Measurements from ENCODE around the gene ZC3H18. TPM values are rescaled to one million over a fixed set of nuclear protein-coding genes. Genes with fewer than 3 reads are reported as not detected.

Gene ZC3H18
- total and polyA plus RNA-seq, 2 donors from 2014 or later, result 11.4 to 38.2 TPM

DNA sequence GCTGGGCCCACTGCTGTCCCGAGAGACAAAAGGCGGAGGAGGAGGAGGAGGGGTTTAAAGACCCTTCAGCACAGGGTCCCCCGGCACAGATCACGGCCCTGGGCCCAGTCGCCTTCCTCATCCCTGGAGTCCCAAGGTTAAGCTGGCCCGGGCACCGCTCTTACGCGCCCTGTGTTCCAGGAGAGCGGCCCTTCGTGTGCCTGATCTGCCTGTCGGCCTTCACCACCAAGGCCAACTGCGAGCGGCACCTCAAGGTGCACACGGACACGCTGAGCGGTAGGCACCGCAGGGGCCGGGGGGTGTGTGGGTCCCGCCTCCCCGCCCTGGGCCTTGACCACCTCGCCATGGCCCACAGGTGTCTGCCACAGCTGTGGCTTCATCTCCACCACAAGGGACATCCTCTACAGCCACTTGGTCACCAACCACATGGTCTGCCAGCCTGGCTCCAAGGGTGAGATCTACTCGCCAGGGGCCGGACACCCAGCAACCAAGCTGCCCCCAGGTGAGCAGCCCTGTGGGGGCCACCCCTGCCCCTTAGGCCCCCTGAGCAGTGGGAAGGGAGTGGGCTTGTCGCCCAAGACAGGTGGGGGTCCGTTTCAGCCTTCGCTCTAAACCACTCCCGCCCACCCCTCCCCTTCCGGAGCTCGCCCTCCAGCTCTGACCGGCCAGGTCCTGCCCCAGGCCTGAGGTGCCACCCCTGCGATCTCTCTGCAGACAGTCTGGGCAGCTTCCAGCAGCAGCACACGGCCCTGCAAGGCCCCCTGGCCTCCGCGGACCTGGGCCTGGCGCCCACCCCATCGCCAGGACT is 37.6 kb upstream of the ZC3H18 start:
- TF ChIP-seq, protein P1, sequence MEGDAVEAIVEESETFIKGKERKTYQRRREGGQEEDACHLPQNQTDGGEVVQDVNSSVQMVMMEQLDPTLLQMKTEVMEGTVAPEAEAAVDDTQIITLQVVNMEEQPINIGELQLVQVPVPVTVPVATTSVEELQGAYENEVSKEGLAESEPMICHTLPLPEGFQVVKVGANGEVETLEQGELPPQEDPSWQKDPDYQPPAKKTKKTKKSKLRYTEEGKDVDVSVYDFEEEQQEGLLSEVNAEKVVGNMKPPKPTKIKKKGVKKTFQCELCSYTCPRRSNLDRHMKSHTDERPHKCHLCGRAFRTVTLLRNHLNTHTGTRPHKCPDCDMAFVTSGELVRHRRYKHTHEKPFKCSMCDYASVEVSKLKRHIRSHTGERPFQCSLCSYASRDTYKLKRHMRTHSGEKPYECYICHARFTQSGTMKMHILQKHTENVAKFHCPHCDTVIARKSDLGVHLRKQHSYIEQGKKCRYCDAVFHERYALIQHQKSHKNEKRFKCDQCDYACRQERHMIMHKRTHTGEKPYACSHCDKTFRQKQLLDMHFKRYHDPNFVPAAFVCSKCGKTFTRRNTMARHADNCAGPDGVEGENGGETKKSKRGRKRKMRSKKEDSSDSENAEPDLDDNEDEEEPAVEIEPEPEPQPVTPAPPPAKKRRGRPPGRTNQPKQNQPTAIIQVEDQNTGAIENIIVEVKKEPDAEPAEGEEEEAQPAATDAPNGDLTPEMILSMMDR (IDR thresholded peaks at IDR 0.05; ENCODE audit: borderline replicate concordance, extremely low read depth, insufficient read depth), result no peak
- Histone ChIP-seq H3K27me3 (ENCODE audit: control insufficient read depth, insufficient read depth, low read length) (no peaks in the 10 kb centered on the region), H3K27ac (ENCODE audit: low read depth in 2 of 2, low read length in 2 of 2) (no peak overlapping the region), H3K4me3 (ENCODE audit: low read length in 3 of 3) (no peak overlapping the region), H3K4me1 (ENCODE audit: control insufficient read depth in 2 of 3, insufficient read depth in 2 of 3, low read depth in 1 of 3, low read length in 3 of 3) (peaks cover 0 to 14% (median 0%) of the 10 kb centered on the region in 3 donors), H3K9me3 (ENCODE audit: control insufficient read depth in 2 of 3, insufficient read depth in 1 of 3, low read length in 3 of 3) (no peaks in the 10 kb centered on the region), H3K9ac (ENCODE audit: low read length in 3 of 3) (no peak overlapping the region), H3K36me3 (ENCODE audit: control insufficient read depth in 2 of 3, insufficient read depth in 3 of 3, low read length in 3 of 3) (no peaks in the 10 kb centered on the region)
- FAIRE-seq (no peak), DNase-seq (peak in 2 of 5 donors; percentile 74 to 81)
- intact Hi-C loops (cut with DNase I), result no loop called here

DNA sequence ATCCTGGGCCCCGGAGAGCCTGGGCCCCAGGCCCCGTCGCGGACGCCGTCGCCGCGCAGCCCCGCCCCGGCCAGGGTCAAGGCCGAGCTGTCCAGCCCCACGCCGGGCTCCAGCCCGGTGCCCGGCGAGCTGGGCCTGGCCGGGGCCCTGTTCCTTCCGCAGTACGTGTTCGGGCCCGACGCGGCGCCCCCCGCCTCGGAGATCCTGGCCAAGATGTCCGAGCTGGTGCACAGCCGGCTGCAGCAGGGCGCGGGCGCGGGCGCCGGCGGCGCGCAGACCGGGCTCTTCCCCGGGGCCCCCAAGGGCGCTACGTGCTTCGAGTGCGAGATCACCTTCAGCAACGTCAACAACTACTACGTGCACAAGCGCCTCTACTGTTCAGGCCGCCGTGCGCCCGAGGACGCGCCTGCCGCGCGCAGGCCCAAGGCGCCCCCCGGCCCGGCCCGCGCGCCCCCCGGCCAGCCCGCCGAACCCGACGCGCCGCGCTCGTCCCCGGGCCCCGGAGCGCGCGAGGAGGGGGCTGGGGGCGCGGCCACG is 36.8 kb upstream of the ZC3H18 start:
- Histone ChIP-seq H3K4me1 (ENCODE audit: control insufficient read depth in 2 of 3, insufficient read depth in 2 of 3, low read depth in 1 of 3, low read length in 3 of 3) (peaks cover 0 to 13% (median 0%) of the 10 kb centered on the region in 3 donors), H3K9ac (ENCODE audit: low read length in 3 of 3) (no peak overlapping the region), H3K36me3 (ENCODE audit: control insufficient read depth in 2 of 3, insufficient read depth in 3 of 3, low read length in 3 of 3) (no peaks in the 10 kb centered on the region), H3K27me3 (ENCODE audit: control insufficient read depth, insufficient read depth, low read length) (peaks cover 1% of the 10 kb centered on the region), H3K9me3 (ENCODE audit: control insufficient read depth in 2 of 3, insufficient read depth in 1 of 3, low read length in 3 of 3) (no peaks in the 10 kb centered on the region), H3K27ac (ENCODE audit: low read depth in 2 of 2, low read length in 2 of 2) (no peak overlapping the region), H3K4me3 (ENCODE audit: low read length in 3 of 3) (no peak overlapping the region)
- TF ChIP-seq, protein P1 (IDR thresholded peaks at IDR 0.05; ENCODE audit: borderline replicate concordance, extremely low read depth, insufficient read depth), result no peak
- intact Hi-C loops (cut with DNase I), result no loop called here
- DNase-seq, result peak; percentile 60 to 85 (median 65)
- FAIRE-seq, result no peak

DNA sequence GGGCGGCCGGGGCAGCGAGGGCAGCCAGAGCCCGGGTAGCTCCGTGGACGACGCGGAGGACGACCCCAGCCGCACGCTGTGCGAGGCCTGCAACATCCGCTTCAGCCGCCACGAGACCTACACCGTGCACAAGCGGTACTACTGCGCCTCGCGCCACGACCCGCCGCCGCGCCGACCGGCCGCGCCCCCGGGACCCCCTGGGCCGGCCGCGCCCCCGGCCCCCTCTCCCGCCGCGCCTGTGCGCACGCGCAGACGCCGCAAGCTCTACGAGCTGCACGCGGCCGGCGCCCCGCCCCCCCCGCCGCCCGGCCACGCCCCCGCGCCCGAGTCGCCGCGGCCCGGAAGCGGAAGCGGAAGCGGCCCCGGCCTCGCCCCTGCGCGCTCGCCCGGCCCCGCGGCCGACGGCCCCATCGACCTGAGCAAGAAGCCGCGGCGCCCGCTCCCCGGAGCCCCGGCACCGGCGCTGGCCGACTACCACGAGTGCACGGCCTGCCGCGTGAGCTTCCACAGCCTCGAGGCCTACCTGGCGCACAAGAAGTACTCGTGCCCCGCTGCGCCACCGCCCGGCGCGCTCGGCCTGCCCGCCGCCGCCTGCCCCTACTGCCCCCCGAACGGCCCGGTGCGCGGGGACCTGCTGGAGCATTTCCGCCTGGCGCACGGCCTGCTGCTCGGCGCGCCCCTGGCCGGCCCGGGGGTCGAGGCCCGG is 36.1 kb upstream of the ZC3H18 start:
- H3K27me3 ChIP-seq (ENCODE audit: control insufficient read depth, insufficient read depth, low read length), result peaks cover 5% of the 10 kb centered on the region
- FAIRE-seq, result no peak
- TF ChIP-seq, protein P1 (IDR thresholded peaks at IDR 0.05; ENCODE audit: borderline replicate concordance, extremely low read depth, insufficient read depth), result no peak
- intact Hi-C loops (cut with DNase I), result no loop called here
- no peak overlapping the region for H3K9ac ChIP-seq (ENCODE audit: low read length in 3 of 3)
- peak; percentile 76 to 93 (median 85) for DNase-seq
- no peaks in the 10 kb centered on the region for H3K9me3 ChIP-seq (ENCODE audit: control insufficient read depth in 2 of 3, insufficient read depth in 1 of 3, low read length in 3 of 3)
- H3K27ac ChIP-seq (ENCODE audit: low read depth in 2 of 2, low read length in 2 of 2), result no peak overlapping the region
- H3K4me1 ChIP-seq (ENCODE audit: control insufficient read depth in 2 of 3, insufficient read depth in 2 of 3, low read depth in 1 of 3, low read length in 3 of 3), result peaks cover 0 to 13% (median 0%) of the 10 kb centered on the region in 3 donors
- H3K4me3 ChIP-seq (ENCODE audit: low read length in 3 of 3), result peak overlapping the region in 2 of 3 donors; percentile 11 to 39
- H3K36me3 ChIP-seq (ENCODE audit: control insufficient read depth in 2 of 3, insufficient read depth in 3 of 3, low read length in 3 of 3), result no peaks in the 10 kb centered on the region

Measured in kidney (tissue), 14 donors.